ENCODE measurements around the gene CR1.

- TF ChIP-seq CTCF (IDR thresholded peaks at IDR 0.05) (no peak), POLR2A (IDR thresholded peaks at IDR 0.05) (no peak), EP300 (IDR thresholded peaks at IDR 0.05) (no peak)
Observed at GRCh38 chr1:207620543-207620893, 124.6 kb downstream of the CR1 start.

Measured in ovary (tissue), 3 donors.